Measurements from ENCODE around the gene KCNC4. TPM values are rescaled to one million over a fixed set of nuclear protein-coding genes. Genes with fewer than 3 reads are reported as not detected.
A peak's percentile ranks its signal among the peaks of the same experiment; 100 is the strongest.

Gene KCNC4
- total and polyA plus RNA-seq, 2 of the 13 experiments (the other 11 are each of a cell fraction or from before 2014, with no cell fraction given): 0.24 to 0.66 TPM

DNA sequence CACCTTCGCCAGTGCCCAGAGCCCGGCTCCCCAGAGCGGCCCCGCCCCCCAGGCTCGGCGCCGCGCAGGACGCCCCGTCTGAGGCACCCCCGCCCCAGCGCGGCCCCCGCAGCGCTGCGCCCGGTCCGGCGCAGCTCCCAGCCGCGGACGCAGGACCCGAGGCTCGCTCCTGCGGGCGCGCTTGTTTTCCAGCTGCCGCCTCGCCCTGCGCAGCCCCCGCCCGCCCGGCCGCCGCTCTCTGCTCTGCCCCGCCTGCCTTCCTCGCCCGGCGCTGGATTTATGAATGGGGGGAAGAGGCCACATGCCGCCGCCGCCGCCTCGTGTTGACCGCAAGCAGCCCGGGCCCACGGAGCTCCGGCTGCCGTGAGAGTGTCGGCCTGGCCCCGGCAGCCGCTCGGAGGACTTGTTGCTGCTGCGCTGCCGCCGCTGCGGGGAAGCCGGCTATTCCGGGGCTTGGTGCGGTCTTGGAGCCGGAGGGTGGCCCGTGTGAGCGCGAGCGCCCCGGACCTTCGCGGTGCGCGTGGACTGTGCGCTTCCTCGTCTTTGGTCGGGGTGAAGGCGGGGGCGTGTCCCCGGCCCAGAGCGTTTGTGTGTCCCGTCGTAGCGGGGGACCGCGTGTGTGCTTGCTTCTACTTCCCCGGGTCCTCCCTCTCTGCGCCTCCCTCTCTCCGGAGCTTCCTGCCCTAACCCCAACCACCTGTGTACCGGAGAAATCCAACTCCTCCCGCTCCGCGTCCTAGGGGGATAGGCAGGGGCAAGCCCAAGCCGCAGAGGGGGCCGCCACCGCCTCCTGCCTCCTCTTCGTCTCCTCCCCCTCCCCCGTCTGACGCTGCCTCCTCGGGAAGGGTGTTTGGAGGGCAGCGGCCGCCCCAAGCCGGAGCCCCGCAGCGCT is 736 bp downstream of the KCNC4 start (continued):
- TF ChIP-seq, protein P1, sequence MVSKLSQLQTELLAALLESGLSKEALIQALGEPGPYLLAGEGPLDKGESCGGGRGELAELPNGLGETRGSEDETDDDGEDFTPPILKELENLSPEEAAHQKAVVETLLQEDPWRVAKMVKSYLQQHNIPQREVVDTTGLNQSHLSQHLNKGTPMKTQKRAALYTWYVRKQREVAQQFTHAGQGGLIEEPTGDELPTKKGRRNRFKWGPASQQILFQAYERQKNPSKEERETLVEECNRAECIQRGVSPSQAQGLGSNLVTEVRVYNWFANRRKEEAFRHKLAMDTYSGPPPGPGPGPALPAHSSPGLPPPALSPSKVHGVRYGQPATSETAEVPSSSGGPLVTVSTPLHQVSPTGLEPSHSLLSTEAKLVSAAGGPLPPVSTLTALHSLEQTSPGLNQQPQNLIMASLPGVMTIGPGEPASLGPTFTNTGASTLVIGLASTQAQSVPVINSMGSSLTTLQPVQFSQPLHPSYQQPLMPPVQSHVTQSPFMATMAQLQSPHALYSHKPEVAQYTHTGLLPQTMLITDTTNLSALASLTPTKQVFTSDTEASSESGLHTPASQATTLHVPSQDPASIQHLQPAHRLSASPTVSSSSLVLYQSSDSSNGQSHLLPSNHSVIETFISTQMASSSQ (IDR thresholded peaks at IDR 0.05; ENCODE audit: low read depth): no peak
- TF ChIP-seq, protein P1 (CRISPR knock-in tag; IDR thresholded peaks at IDR 0.05; ENCODE audit: borderline replicate concordance): no peak
- no peak for TF ChIP-seq KMT2B (CRISPR knock-in tag; IDR thresholded peaks at IDR 0.05)
- peak; percentile 45; the same call in 1 of the 2 replicates for TF ChIP-seq ZFY (CRISPR knock-in tag; IDR thresholded peaks at IDR 0.05)
- 0 out of 2 replicates have a peak, but pooled peaks have one; percentile 29 for TF ChIP-seq ZNF724P (CRISPR knock-in tag; IDR thresholded peaks at IDR 0.05; ENCODE audit: borderline replicate concordance)
- TF ChIP-seq, protein P2, sequence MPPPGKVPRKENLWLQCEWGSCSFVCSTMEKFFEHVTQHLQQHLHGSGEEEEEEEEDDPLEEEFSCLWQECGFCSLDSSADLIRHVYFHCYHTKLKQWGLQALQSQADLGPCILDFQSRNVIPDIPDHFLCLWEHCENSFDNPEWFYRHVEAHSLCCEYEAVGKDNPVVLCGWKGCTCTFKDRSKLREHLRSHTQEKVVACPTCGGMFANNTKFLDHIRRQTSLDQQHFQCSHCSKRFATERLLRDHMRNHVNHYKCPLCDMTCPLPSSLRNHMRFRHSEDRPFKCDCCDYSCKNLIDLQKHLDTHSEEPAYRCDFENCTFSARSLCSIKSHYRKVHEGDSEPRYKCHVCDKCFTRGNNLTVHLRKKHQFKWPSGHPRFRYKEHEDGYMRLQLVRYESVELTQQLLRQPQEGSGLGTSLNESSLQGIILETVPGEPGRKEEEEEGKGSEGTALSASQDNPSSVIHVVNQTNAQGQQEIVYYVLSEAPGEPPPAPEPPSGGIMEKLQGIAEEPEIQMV (CRISPR knock-in tag; IDR thresholded peaks at IDR 0.05; ENCODE audit: low read depth): no peak
- 0 out of 2 replicates have a peak, but pooled peaks have one; percentile 34 for TF ChIP-seq REXO4 (CRISPR knock-in tag; IDR thresholded peaks at IDR 0.05; ENCODE audit: borderline replicate concordance)
- TF ChIP-seq, protein P3, sequence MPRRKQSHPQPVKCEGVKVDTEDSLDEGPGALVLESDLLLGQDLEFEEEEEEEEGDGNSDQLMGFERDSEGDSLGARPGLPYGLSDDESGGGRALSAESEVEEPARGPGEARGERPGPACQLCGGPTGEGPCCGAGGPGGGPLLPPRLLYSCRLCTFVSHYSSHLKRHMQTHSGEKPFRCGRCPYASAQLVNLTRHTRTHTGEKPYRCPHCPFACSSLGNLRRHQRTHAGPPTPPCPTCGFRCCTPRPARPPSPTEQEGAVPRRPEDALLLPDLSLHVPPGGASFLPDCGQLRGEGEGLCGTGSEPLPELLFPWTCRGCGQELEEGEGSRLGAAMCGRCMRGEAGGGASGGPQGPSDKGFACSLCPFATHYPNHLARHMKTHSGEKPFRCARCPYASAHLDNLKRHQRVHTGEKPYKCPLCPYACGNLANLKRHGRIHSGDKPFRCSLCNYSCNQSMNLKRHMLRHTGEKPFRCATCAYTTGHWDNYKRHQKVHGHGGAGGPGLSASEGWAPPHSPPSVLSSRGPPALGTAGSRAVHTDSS (CRISPR knock-in tag; conservative IDR thresholded peaks at IDR 0.05): no peak
- TF ChIP-seq MAZ (IDR thresholded peaks at IDR 0.05; ENCODE audit: borderline replicate concordance, low read depth, low read length): no peak
- peak; percentile 21; the same call in 1 of the 2 replicates for TF ChIP-seq MAZ (CRISPR knock-in tag; IDR thresholded peaks at IDR 0.05; ENCODE audit: low read depth)
- no peak for TF ChIP-seq CENPX (CRISPR knock-in tag; IDR thresholded peaks at IDR 0.05)
- no peak for TF ChIP-seq SP1 (IDR thresholded peaks at IDR 0.05)
- TF ChIP-seq SP1 (CRISPR knock-in tag; IDR thresholded peaks at IDR 0.05): no peak
- TF ChIP-seq PHF8 (CRISPR knock-in tag; IDR thresholded peaks at IDR 0.05): peak; percentile 10; the same call in 1 of the 2 replicates
- no peak for TF ChIP-seq YEATS4 (CRISPR knock-in tag; IDR thresholded peaks at IDR 0.05; ENCODE audit: borderline replicate concordance)
- TF ChIP-seq, protein P4, sequence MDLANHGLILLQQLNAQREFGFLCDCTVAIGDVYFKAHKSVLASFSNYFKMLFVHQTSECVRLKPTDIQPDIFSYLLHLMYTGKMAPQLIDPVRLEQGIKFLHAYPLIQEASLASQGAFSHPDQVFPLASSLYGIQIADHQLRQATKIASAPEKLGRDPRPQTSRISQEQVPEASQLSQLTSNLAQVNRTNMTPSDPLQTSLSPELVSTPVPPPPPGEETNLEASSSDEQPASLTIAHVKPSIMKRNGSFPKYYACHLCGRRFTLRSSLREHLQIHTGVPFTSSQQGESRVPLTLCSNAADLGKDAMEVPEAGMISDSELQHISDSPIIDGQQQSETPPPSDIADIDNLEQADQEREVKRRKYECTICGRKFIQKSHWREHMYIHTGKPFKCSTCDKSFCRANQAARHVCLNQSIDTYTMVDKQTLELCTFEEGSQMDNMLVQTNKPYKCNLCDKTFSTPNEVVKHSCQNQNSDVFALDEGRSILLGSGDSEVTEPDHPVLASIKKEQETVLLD (CRISPR knock-in tag; IDR thresholded peaks at IDR 0.05; ENCODE audit: low read depth): no peak
- TF ChIP-seq TP53 (CRISPR knock-in tag; conservative IDR thresholded peaks at IDR 0.05): no peak
- TF ChIP-seq RELA (CRISPR knock-in tag; IDR thresholded peaks at IDR 0.05): no peak
- TF ChIP-seq ZNF343 (CRISPR knock-in tag; IDR thresholded peaks at IDR 0.05): 0 out of 2 replicates have a peak, but pooled peaks have one; percentile 65
- TF ChIP-seq HNRNPUL1 (IDR thresholded peaks at IDR 0.05; ENCODE audit: low read depth, low read length): no peak
- TF ChIP-seq NKX3-1 (CRISPR knock-in tag; IDR thresholded peaks at IDR 0.05): no peak
